NCI-H128 (cell line): Measurements from ENCODE around the gene SNCG.
"Not testable (repeated sequence)": the region's sequence is repeated elsewhere in the genome, so short reads cannot be mapped to it uniquely, and the experiment has no call there.

Experiments used
- DNase-seq: peaks from one replicate; lab custom pipeline; 2025; ENCODE audit not compliant: unreplicated experiment; lab: John Stamatoyannopoulos, UW

Gene SNCG

DNA sequence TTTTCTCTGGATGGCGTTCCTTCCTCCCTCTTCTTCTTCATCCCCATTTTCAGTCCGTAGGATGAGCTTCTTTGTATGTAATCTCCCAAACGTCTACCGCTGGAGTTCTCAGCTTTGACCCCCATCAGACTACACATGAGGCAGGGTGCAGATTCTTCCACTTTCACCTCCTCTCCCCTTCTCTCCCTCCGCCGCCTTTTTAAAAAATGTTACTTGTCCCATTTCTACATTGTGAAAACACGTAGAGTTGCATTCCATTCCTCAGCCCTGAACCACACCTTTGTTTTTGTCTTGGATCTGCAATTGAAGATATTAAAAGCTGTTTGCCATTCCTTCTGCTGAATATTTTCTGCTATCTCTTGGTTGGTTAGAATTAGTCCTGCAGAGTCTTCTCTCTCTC lies 16.1 kb downstream of the SNCG start:
- no peak for DNase-seq

DNA sequence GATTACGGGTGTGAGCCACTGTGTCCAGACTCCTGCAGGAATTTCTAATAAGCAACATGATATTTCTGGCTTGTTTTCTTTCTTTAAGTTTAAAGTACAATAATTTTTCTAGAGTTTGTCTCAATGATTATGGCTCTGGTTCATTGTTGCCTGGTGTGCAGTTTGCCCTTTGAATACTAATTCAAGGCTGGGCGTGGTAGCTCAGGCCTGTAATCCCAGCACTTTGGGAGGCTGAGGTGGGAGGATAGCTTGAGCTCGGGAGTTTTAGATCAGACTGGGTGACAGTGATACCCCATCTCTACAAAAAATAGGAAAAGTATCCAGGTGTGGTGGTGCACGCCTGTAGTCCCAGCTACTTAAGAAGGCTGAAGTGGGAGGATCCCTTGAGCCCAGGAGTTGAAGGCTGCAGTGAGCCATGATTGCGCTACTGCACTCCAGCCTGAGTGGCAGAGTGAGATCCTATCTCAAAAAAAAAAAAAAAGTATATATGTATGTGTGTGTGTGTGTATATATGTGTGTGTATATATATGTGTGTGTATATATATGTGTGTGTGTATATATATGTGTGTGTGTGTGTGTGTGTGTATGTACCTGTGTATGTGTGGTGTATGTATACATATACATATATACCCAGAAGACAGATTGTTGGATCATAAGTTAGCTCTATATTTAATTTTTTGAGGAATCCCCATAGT lies 18.1 kb downstream of the SNCG start:
- DNase-seq: no peak

DNA sequence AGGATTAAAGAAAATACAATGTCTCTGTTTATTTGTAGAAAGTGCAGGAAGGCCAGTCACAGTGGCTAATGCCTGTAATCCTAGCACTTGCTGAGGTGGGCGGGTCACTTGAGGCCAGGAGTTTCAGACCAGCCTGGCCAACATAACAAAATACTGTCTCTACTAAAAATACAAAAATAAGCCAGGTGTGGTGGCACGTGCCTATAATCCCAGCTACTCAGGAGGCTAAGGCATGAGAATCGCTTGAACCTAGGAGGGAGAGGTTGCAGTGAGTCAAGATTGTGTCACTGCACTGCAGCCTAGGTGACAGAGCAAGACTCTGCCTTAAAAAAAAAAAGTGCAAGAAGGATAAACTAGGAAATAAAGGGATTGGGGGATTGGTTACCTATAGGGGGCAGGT lies 20.1 kb downstream of the SNCG start:
- not testable (repeated sequence) for DNase-seq

DNA sequence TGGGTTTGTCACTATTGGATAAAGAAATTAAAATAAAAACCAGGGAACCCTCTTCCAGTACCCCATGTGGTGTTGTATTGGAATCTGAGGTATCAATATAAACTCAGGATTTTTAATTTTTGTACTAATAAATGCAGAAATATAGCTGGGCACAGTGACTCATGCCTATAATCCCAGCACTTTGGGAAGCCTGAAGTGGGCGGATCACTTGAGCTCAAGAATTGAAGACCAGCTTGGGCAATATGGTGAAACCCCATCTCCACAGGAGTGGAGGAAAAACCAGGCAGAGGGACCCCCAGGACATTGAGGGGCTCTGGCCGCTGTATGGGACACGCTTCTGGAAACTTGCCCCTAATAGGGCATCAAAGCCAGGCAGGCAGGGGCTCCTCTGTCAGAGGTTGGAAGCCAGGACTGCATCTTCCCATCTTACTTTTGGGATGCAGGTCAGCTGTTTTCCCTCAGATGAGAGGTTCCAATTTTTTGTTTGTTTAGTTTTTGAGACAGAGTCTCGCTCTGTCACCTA lies 21.0 kb downstream of the SNCG start:
- DNase-seq: no peak

DNA sequence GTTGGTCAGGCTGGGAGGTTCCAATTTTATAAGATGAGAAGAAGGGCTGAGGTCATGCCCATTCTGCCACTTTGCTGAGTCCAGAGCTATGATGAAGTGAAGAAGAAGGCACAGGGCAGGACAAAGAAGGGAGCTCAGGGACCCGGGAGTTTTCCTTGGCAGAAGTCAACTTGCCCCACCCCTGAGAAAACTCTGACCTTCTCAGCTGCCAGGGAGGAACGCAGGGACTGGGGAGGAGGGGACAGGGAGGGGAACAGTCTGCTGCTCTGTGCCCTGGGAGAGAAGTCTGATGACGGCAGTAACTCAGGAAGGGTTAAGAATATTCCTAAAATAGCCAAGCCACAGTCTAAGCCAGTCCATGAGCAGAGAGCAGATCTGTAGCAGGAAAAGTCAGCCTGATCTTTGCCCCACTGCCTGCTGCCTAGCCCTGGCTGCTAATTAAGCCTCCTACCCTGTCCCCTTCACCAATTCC lies 21.6 kb downstream of the SNCG start:
- no peak for DNase-seq

DNA sequence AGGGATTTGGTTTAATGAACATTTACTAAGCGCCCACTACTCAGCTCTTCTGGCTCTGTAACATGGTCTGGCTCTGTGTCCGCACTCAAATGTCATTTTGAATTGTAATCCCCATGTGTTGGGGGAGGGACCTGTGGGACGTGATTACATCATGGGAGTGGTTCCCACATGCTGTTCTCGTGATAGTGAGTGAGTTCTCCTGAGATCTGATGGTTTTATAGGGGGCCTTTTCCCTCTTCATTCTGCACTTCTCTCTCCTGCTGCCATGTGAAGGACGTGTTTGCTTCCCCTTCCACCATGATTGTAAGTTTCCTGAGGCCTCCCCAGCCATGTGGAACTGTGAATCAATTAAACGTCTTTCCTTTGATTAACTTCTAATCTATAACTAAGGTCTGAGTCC lies 22.6 kb downstream of the SNCG start:
- DNase-seq: not testable (repeated sequence)

DNA sequence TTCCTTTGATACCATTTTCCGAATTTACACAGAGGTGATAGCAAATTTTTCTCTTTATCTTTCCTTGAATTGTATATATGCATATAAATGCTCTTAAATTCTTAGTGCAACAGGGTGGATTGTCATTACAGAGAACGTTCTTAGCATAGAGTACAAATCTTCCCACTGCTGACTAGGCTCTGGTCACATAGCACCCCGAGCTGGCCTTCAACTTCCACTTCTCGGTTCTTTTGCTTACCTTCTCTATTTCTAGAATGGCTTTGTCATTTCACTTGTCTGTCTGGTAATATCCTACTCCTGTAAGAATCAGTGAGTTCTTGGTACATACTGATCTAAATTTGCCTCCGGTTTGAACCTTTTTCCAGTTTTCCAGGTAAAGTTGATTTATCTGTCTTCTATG lies 23.3 kb downstream of the SNCG start:
- no peak for DNase-seq

DNA sequence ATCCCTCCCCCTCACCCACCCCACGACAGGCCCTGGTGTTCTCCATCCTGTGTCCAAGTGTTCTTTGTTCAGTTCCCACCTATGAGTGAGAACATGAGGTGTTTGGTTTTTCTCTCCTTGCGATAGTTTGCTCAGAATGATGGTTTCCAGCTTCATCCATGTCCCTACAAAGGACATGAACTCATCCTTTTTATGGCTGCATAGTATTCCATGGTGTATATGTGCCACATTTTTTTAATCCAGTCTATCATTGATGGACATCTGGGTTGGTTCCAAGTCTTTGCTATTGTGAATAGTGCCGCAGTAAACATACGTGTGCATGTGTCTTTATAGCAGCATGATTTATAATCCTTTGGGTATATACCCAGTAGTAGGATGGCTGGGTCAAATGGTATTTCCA lies 26.1 kb downstream of the SNCG start:
- DNase-seq: not testable (repeated sequence)

DNA sequence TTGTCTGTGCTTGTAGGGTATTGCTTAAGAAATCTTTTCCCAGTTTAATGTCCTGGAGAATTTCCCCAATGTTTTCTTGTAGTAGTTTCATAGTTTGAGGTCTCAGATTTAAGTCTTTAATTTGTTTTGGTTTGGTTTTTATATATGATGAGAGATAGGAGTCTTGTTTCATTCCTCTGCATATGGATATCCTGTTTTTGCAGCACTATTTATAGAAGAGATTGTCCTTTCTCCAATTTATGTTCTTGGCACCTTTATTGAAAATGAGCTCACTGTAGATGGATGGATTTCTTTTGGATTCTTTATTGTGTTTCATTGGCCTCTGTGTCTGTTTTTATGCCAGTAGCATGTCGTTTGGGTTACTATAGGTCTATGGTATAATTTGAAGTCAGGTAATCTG lies 30.1 kb downstream of the SNCG start:
- DNase-seq: no peak

DNA sequence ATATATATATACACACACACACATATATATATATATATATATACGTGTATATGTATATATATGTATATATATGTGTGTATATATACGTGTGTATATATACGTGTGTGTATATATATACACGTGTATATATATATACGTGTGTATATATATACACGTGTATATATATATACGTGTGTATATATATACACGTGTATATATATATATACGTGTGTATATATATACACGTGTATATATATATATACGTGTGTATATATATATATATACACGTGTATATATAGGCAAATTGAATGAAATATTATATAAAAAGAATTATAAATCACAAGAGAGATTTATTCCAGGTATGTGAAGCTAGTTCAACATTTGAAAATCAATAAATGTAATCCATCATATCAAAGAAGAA lies 33.0 kb downstream of the SNCG start:
- DNase-seq: not testable (repeated sequence)

DNA sequence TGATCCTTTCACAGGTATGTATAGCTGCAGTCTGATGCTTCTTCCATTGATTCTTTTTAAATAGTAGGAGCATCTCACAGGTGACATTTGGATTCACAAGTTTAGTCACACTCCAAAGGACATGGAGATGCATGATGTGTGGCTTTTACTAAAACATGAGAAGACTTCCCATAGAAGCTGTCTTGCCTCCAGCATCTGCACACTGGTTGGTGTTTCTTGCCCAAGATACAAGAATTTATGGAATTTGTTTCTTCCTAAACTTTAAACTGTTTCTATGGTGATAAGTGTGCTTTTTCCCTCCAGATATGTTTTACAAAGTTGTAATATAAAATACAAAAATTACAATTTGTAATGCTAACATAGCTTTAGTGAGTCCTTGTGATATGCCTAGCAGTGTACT lies 34.1 kb downstream of the SNCG start:
- no peak for DNase-seq

DNA sequence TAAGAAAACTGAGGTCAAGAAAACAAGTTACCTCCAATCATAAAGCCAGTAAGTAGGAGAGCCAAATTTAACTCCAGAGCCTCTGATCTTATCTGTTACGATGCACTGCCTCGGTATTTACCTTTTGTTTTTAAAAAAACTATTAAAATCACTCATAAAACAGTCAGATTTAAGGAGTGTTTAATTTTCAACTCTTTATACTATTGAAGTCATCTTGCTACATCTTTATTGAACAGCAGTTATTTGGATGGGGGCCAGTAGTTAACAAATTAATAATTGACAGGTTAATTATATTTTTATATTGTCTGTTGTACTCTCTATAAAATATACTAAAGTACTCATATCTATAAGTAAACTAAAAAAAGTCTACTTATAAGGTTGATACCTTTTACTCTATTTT lies 34.5 kb downstream of the SNCG start:
- DNase-seq: no peak

DNA sequence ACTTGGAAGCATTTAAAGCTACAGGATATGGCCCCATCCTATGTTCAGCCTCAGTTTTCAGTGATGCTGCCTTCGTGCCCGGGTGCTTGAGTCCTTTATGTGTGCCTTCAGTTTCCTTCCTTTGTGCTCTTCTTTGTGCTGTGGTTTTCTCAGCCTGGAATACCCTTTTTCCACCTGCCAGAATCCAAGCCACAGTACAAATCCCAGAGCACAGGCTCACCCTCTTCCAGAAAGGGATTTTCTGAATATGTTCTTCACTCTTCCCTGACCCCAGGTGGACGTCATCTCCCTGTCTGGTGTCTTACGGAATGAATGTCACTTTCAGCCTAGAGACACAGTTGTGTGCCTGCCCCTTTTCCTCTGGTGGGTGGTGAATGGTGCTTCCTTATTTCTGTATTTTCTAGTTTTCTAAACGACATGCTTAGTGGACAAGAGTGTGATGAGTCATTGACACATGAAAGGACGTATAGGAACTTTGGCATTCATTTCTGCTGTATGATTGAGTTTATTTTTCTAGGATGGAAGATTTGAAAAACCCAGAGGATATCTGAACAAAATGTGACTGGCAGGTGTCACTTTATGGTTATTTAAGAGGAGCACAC lies 41.5 kb downstream of the SNCG start:
- DNase-seq: not testable (repeated sequence)

DNA sequence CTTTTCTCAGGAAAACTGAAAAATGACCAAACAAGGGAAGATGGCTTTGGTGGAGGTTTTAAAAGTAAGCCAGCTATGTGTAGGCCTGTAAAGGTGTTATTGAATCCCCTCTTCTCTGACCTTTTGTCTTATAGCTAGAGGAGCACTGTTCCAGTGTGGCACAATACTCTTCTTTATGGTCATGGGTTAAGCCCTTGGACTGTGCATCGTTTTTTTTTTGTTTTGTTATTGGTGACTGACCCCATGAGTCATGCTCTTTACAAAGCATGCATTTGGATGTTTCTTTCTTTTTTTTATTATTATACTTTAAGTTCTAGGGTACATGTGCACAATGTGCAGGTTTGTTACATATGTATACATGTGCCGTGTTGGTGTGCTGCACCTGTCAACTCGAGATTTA lies 42.1 kb downstream of the SNCG start:
- DNase-seq: no peak

DNA sequence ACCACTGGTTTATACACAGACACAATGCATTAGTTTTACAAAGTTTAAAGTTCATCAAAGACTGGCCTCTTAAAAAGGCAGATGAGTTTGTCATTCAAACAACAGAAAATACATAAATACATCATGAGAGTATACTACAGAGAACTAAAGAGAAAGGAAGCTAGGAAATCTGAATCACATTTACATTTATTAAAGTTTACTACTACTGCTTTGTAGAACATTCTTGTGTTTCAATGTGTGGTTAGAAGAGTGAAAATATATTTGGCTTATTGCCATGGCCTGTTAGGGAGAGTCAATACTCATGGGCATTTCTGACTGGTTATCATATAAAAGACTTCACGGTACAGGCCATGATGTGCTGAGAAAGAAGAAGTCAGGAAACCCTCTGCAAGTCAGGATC lies 48.7 kb downstream of the SNCG start:
- not testable (repeated sequence) for DNase-seq

DNA sequence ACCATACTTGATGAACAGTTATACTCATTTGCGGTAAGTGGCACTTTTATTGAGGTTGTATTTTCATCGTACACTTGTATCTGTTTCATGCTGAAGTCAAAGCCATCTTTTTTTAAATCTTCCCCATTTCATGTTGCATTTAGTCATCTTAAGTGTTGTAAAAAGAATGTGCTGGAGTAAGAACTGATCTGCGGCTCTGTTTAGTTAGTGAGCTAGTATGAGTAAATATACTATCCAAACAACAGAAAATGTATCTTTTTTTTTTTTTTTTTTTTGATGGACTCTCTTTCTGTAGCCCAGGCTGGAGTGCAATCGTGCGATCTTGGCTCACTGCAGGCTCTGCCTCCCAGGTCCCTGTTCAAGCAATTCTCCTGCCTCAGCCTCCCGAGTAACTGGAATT lies 49.3 kb downstream of the SNCG start:
- DNase-seq: not testable (repeated sequence)

DNA sequence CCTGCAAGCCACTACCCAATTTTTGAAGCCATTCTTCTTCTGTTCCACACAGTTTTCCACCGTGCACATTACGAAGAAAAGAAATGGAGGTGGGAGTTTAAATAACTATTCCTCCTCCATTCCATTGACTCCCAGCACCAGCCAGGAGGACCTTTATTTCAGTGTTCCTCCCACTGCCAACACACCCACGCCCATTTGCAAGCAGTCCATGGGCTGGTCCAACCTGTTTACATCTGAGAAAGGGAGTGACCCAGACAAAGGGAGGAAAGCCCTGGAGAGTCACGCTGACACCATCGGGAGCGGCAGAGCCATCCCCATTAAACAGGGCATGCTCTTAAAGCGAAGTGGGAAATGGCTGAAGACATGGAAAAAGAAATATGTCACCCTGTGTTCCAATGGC lies 49.9 kb downstream of the SNCG start:
- not testable (repeated sequence) for DNase-seq

DNA sequence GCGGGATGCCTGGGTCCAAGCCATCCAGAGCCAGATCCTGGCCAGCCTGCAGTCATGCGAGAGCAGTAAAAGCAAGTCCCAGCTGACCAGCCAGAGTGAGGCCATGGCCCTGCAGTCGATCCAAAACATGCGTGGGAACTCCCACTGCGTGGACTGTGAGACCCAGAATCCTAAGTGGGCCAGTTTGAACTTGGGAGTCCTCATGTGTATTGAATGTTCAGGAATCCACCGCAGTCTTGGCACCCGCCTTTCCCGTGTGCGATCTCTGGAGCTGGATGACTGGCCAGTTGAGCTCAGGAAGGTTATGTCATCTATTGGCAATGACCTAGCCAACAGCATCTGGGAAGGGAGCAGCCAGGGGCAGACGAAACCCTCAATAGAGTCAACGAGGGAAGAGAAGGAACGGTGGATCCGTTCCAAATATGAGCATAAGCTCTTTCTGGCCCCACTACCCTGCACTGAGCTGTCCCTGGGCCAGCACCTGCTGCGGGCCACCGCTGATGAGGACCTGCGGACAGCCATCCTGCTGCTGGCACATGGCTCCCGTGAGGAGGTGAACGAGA lies 50.8 kb downstream of the SNCG start:
- DNase-seq: not testable (repeated sequence)
